ENCODE measurements around the gene FRYL.

- no peak for TF ChIP-seq GATA2 (IDR thresholded peaks at IDR 0.05; ENCODE audit: low read depth, low read length)
- TF ChIP-seq GATA3 (IDR thresholded peaks at IDR 0.05; ENCODE audit: low read depth, low read length): no peak
Observed at GRCh38 chr4:48739560-48740019, 40.5 kb downstream of the FRYL start.
